Spinal cord (tissue), 10 donors: ENCODE results near the gene CSNK1G2. TPM values are rescaled to one million over a fixed set of nuclear protein-coding genes. Genes with fewer than 3 reads are reported as not detected.

Experiments
- DNase-seq, 6 donors: peaks; one replicate each; pipeline versions ENCODE4 v3.0.0 to v3.0.0-alpha.2; 2013 to 2015; ENCODE audit warnings: low spot score in 6 of 6, low read depth in 4 of 6
- H3K27ac ChIP-seq: one replicate; pipeline ENCODE4 v1.5.1; 2013; ENCODE audit warnings: low read depth, low read length, control low read depth
- H3K27me3 ChIP-seq: one replicate; pipeline ENCODE4 v1.6.1; 2013; ENCODE audit warnings: low read length; ENCODE audit not compliant: control insufficient read depth, insufficient read depth
- H3K36me3 ChIP-seq: one replicate; pipeline ENCODE4 v1.6.1; 2013; ENCODE audit warnings: low read length; ENCODE audit not compliant: control insufficient read depth, insufficient read depth
- H3K4me1 ChIP-seq: one replicate; pipeline ENCODE4 v1.6.1; 2013; ENCODE audit warnings: low read length; ENCODE audit not compliant: control insufficient read depth, insufficient read depth
- H3K4me3 ChIP-seq: one replicate; pipeline ENCODE4 v1.5.1; 2013; ENCODE audit warnings: low read depth, low read length, control low read depth
- H3K9me3 ChIP-seq: one replicate; pipeline ENCODE4 v1.6.1; 2013; ENCODE audit warnings: low read length; ENCODE audit not compliant: control insufficient read depth, insufficient read depth
- WGBS: methylation state at CpG from one replicate; pipeline ENCODE4 v1.1.5; 2013; ENCODE audit warnings: missing lambda C conversion rate; ENCODE audit not compliant: insufficient coverage; 5-methylcytosine and 5-hydroxymethylcytosine counted together
- polyA plus RNA-seq, 2 donors: library from polyadenylated mRNA; unstranded; fragments of 120-200 nt; gene quantifications; one replicate each; pipeline ENCODE4 v1.2.1, GENCODE V29; 2013; ENCODE audit not compliant: insufficient read length in 2 of 2
- total RNA-seq, 2 donors: library from RNA; depleted of rRNA in 1 of 2; stranded (reverse); fragments of 120-200 nt in 1 of 2; fragments of >200 nt in 1 of 2; gene quantifications; one replicate each; pipeline versions ENCODE4 v1.2.3 to v1.2.4, GENCODE V29; 2013 to 2014
- donor health status: healthy.

The CSNK1G2 gene
- total and polyA plus RNA-seq, 4 donors = 27.8 to 65.6 (median 53.9) TPM

DNA sequence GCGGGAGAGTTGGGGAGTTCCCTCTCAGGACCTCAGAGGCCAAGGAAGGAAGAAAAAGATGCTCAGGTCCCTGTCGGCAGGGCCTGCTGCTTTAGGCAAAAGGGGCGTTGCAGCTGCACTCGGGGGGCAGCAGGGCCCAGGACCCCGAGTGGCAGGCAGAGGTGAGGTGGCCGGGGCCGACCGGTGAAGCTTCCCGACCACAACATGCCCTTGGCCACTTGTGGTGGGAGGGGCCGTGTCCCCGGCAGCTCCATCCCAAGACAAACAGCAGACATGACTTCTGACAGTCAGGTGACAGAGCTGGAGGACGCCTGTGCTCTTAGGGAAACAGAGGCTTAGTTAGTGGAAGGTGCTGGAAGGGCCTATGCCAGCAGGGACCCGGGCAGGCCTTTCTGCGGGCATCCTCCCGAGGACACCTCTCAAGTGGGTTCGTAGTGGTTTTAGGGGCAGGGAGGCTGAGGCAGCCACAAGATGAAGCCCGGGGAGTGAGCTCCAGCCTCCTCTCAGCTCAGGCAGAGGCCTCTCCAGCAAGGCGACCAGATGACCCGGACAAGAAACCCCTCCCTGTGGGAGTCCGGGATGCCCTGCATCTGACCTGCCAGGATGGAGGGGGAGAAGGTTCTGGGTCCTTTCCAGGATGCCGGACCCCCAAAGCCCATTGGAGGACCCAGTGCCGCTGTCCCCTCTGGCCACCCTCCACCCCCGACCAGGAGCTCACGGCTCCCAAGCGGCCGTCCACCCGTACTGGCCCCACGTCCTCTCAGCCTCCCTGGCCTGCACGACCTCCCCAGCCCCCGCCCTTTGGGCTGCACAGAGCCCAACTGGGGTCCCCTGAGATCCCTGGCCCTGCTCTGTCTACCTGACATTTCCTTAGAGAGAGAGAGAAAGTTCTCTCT is 50.3 kb downstream of the CSNK1G2 start:
- H3K9me3 ChIP-seq = no peaks in the 10 kb centered on the region
- H3K4me3 ChIP-seq = no peak overlapping the region
- no peaks in the 10 kb centered on the region for H3K4me1 ChIP-seq
- H3K36me3 ChIP-seq = peaks cover 90% of the 10 kb centered on the region
- no peak overlapping the region for H3K27ac ChIP-seq
- WGBS = 88% methylated on average over 27 of the region's 30 CpGs
- H3K27me3 ChIP-seq = no peaks in the 10 kb centered on the region
- DNase-seq = no peak

DNA sequence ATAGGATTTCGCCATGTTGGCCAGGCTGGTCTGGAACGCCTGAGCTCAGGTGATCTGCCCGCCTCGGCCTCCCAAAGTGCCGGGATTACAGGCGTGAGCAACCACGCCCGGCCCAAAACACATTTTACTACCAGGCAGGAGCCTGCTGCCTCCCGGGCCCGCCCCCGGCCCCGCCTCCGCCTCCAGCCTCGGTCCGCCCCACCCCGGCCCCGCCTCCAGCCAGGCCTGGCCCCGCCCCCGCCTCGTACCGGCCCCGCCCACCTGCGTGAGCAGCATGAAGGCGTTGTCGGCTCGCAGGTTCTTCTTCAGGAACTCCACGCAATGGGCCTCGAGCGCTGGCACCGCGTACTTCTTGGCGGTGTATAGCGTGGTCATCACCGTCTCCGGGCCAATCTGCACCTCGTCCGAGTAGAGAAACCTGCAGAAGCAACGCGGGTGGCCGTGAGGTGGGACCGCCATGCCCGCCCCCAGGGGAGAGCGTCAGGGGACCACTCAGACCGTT is 51.8 kb downstream of the CSNK1G2 start:
- no peaks in the 10 kb centered on the region for H3K4me1 ChIP-seq
- no peak overlapping the region for H3K4me3 ChIP-seq
- no peak for DNase-seq
- H3K36me3 ChIP-seq = peaks cover 89% of the 10 kb centered on the region
- 78% methylated on average over 34 of the region's 44 CpGs for WGBS
- H3K9me3 ChIP-seq = no peaks in the 10 kb centered on the region
- no peaks in the 10 kb centered on the region for H3K27me3 ChIP-seq
- H3K27ac ChIP-seq = no peak overlapping the region

DNA sequence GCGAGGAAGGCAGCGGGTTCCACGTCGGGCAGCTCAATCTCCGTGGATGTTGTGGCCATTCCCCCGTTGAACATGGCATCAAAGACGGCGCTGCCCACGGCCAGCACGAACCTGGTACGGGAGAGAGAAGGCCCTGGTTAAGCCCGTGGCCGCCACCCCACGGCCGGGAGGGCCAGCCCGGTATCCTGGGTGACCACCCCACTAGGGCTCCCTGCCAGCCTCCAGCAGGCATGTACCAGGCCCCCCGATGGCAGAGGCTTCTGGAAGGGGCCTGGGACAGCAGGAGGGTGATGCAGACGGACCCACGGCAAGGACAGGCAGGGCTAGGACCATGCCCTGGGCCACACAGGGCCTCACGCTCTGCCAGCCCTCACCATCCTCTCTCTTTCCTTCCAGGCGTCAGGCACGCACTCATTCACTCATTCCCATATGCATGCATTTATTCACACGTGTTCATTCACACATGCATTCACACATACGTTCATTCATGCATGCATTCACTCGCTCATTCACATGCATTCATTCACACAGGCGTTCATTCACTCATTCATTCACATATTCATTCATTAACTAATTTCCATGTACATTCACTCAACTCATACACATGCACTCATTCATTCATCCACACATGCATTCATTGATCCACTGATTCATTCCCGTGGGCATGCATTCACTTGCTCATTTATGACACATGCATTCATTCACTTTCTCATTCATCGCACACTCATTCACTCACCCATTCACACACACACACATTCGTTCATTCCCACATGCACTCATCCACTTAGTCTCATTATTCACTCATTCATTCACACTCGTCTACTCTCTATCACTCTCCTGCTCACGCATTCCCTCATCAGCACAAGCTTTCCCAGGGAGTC is 56.6 kb downstream of the CSNK1G2 start:
- no peaks in the 10 kb centered on the region for H3K27me3 ChIP-seq
- 93% methylated on average over 30 of the region's 31 CpGs for WGBS
- no peaks in the 10 kb centered on the region for H3K4me1 ChIP-seq
- peaks cover 87% of the 10 kb centered on the region for H3K36me3 ChIP-seq
- no peak overlapping the region for H3K27ac ChIP-seq
- DNase-seq = no peak
- H3K9me3 ChIP-seq = no peaks in the 10 kb centered on the region
- no peak overlapping the region for H3K4me3 ChIP-seq

DNA sequence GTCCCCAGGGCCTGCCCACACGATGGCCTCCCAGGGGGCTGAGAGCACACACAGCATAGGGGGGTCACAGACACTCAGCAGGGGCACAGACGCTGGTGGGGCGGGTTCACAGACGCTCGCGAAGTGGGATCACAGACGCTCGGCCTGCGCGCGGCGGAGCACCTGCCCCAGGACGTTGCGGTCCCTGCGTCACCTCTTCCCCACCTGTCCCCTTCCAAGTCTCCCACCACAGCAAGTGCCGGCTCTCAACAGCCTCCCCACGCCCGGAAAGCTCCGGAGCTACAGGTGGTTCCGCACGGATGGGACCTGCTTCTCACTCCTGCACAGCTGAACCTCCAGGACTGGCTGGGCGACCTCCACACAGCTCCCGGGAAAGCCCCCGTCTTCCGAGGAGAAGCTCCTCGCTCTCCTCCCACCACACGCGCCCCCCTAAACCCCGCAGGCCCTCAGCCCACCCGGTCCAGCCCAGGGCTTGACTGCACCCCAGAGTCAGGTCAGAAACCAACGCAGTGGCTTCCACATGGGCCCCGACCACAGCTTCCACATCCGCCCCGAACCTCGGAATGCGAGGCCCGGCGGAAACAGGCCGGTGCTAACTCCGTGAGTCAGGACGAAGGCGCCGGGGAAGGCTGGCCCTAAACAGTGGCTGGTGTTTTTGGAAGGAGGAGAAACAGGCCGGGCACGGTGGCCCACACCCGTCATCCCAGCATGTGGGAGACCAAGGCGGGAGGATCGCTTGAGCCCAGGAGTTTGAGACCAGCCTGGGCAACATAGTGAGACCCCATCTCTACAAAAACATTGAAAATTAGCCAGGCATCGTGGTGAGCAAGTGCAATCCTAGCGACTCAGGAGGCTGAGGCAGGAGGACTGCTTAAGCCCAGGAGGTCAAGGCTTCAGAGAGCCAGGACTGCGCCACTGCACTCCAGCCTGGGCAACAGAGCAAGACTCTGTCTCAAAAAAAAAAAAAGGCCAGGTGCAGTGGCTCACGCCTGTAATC is 58.0 kb downstream of the CSNK1G2 start:
- WGBS = 94% methylated on average over 45 of the region's 52 CpGs
- no peak for DNase-seq
- H3K4me1 ChIP-seq = no peaks in the 10 kb centered on the region
- H3K9me3 ChIP-seq = no peaks in the 10 kb centered on the region
- no peak overlapping the region for H3K27ac ChIP-seq
- H3K4me3 ChIP-seq = no peak overlapping the region
- no peaks in the 10 kb centered on the region for H3K27me3 ChIP-seq
- H3K36me3 ChIP-seq = peaks cover 84% of the 10 kb centered on the region

DNA sequence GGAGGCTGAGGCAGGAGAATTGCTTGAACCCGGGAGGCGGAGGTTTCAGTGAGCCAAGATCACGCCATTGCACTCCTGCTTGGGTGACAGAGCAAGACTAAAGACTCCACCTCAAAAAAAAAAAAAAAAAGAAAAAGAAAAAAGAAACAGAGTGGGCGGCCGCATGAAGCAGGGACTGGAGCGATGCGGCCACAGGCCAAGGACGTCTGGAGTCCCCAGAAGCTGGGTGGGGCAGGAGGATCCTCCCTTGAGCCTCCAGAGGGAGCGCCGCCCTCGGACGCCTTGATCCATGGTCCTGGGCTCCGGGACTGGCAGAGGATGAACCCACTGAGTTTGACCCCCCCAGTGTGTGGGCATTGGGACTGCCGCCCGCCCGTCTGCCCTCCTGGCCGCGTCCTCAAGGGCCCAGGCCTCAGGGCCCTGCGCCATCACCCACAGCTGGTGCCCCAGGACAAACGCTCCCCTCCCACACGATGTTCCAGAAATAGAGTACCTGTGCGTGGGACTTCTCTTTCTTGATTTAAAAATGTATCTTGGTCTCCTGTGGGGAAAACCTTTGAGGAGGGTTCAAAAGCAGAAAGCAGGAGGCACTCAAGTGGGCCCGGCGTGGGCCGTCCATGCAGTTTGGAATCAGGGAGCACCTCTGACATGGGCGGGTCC is 59.0 kb downstream of the CSNK1G2 start:
- H3K4me3 ChIP-seq = no peak overlapping the region
- H3K36me3 ChIP-seq = peaks cover 75% of the 10 kb centered on the region
- H3K9me3 ChIP-seq = no peaks in the 10 kb centered on the region
- H3K27ac ChIP-seq = no peak overlapping the region
- WGBS = 94% methylated on average over 14 of the region's 26 CpGs
- H3K4me1 ChIP-seq = no peaks in the 10 kb centered on the region
- no peak for DNase-seq
- no peaks in the 10 kb centered on the region for H3K27me3 ChIP-seq

DNA sequence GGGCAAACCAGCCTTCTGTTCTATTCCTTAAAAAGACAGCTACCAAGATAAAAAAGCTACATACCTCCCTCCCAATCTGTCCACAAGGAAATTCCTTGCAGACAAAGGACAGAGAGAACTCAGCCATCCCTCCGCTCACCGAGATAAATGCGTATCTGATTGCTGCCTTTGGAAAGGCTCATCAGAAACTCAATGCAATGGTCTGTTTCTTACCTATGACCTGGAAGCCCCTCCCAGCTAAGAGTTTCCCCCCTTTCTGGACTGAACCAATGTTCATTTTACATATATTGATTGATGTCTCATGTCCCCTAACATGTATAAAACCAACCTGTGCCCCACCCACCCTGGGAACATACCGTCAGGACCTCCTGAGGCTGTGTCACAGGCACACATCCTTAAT is 62.9 kb downstream of the CSNK1G2 start:
- Histone ChIP-seq H3K4me3 (no peak overlapping the region), H3K36me3 (peaks cover 47% of the 10 kb centered on the region), H3K27ac (no peak overlapping the region), H3K4me1 (no peaks in the 10 kb centered on the region), H3K9me3 (no peaks in the 10 kb centered on the region), H3K27me3 (no peaks in the 10 kb centered on the region)
- WGBS = 81% methylated on average over 3 of the region's 4 CpGs
- no peak for DNase-seq

DNA sequence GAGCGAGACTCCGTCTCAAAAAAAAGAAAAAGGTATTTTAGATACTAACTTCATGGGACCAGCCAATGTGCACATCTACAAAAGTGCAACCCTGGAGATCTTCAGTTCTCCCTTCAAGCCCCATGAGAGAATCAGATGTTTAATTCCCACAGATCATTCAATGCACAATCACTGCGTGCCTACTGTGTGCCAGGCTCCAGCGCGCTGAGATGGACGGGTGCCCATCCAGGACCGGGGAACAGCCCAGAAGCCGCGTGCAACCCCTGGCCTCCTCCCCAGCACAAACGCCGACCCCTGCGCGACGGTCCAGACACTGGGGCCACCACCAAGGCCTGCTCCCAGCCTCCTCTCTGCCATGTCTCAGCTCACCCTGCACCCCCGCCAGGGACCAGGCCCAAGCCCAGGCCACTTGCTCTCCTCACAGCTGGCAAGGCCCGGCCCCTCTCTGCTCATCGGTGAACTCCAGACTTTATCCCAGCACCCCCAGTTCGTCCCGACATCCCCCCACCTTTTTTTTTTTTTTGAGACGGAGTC is 69.2 kb downstream of the CSNK1G2 start:
- WGBS = 97% methylated on average over 15 of the region's 20 CpGs
- peaks cover 25% of the 10 kb centered on the region for H3K4me1 ChIP-seq
- H3K27me3 ChIP-seq = no peaks in the 10 kb centered on the region
- H3K27ac ChIP-seq = no peak overlapping the region
- DNase-seq = no peak
- H3K36me3 ChIP-seq = peaks cover 46% of the 10 kb centered on the region
- no peaks in the 10 kb centered on the region for H3K9me3 ChIP-seq
- H3K4me3 ChIP-seq = no peak overlapping the region

DNA sequence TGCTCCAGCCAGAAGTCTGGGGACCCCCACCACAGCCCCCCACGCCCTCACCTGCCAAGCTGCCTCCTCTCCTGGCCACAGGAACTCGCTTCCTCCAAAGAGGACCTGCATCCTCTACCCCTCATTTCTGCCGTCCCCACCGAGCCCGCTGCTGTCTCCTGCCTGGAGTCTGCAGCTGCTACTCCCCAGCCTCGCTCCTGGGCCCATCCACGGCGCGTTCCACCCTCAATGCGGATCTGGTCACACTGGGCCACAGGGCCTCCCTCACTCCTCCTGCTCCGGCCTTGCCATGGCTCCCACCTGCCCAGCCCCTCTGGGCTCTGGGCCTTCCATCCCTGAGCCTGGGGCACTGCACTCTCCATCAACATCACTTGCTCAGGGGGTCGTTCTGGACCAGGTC is 70.2 kb downstream of the CSNK1G2 start:
- peaks cover 46% of the 10 kb centered on the region for H3K36me3 ChIP-seq
- 95% methylated on average over 12 of the region's 12 CpGs for WGBS
- no peak overlapping the region for H3K27ac ChIP-seq
- H3K27me3 ChIP-seq = no peaks in the 10 kb centered on the region
- DNase-seq = no peak
- no peaks in the 10 kb centered on the region for H3K9me3 ChIP-seq
- no peak overlapping the region for H3K4me3 ChIP-seq
- peaks cover 27% of the 10 kb centered on the region for H3K4me1 ChIP-seq
